Activated CD4-positive, CD25-positive, alpha-beta regulatory T cell treated with anti-CD3 and anti-CD28 coated beads, Interleukin-2, amount 50 U/mL, for 72 hours (primary cell): Measurements from ENCODE around the gene PRSS58.

Experiments
- DNase-seq: peaks from one replicate; pipeline ENCODE4 v3.0.0; 2021

Gene PRSS58, protein sequence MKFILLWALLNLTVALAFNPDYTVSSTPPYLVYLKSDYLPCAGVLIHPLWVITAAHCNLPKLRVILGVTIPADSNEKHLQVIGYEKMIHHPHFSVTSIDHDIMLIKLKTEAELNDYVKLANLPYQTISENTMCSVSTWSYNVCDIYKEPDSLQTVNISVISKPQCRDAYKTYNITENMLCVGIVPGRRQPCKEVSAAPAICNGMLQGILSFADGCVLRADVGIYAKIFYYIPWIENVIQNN

DNA sequence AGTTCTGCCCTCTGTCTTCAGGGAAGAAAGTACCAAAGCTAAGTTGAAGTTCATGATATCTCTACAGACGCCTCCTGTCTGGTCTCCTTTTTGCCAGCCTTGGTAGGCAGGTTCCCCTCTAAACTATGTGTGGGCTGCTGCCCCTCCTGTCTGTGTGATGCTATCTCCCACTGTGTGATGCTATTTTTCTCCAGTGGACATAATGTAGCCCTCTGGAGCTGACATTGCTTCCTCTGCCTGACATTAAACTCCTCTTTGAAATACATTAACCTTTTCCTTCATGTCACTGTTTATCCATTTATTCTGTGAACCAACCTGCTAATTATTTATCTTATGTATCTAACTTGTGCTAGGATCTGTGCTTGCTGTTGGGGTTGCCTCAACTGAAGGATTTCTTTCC, at the start of gene PRSS58:
PRSS58 (minus strand) TSS at position 101 of the 400 bp plus-strand sequence. CDS start 351 bp downstream, outside the sequence.
- DNase-seq, result no peak

DNA sequence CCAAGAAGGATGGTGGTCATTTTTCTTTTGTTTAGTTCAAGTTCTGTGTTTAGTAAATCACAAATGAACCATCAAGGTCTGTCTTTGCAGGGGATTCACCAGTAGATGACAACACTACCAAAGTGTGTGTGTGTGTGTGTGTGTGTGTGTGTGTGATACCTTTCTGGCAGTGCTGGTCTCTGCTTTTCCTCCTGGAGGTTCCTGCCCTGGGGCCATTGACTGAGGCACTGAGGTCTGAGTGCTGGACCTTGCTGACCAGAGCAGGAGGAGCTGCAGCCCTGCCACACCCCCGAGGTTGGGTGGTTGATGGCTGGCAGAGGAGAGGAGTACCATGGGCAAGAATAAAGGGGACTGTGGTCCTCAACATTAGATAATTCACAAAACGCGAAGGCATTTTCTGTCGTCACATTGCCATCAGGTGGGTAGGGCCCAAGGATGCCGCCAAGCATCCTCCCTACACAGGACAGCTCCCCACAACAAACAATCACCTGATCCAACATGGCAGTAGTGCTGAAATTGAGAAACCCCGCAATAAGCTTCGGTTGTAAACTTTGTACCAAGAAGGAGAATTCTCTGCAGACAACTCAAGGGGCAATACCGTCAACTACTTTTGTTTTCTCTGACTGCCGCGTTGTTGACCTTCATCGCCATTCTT, 49.5 kb upstream of the PRSS58 start:
- DNase-seq, result no peak

DNA sequence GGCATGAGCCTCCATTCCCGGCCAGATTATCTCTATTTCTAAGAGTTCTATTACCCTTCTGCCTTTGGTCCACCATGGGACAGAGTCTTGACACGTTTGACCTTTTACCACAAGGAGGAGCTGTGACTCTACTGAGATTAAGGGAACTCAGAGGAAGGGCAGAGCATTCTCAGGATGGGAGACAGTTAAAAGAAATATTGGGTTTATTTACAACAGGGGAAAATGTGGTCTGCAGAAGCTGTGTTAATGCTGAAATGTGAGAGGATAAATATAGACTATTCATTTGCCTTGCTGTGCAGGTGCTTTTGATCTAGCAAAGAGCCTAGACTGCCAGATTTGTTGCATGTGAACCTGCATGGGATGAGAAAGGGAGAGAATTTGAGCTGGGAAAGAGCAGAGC, 45.8 kb upstream of the PRSS58 start:
- no peak for DNase-seq

DNA sequence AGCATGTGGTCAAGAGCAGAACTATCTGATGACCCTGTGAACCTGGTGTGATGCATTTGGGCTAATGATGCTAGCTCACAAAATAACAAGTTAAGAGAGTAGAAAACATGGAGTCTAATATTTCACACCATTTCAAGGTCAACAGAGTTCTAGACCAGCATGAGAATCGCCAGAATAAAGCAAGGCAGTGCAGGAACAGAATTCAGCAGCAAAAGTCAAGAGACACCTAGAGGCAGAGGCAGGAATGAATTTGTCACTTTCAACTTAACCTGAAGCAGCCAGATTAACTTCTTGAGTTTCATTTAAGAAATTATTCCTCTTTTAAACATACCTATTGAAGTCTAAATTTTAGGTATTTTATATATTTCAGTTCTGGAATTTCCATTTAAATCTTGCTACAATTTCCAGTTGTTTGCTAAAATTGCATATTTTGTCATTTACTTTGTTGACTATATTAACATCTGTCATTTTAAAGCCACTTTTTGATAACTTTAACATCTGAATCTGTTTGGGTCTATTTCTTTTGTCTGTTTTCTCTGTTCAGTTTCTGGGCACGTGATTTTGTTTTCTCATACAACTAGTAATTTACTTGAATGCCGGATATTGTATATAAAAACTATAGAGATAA, 44.2 kb upstream of the PRSS58 start:
- no peak for DNase-seq

DNA sequence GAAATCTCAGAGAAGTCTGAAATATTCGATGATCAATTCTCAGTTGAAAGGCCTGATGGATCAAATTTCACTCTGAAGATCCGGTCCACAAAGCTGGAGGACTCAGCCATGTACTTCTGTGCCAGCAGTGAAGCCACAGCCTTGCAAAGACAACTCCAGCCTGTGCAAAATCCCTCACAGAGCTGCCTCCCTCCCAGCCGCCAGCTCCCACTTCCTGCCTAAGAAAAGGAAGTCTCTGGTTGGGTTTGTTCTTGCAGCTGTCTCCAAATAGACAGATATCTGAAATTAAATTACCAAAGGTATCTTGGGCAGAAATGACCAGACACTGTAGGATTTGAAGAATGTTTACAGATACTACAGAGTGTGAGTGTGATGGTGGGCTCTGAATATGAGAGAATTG, 43.4 kb upstream of the PRSS58 start:
- no peak for DNase-seq

DNA sequence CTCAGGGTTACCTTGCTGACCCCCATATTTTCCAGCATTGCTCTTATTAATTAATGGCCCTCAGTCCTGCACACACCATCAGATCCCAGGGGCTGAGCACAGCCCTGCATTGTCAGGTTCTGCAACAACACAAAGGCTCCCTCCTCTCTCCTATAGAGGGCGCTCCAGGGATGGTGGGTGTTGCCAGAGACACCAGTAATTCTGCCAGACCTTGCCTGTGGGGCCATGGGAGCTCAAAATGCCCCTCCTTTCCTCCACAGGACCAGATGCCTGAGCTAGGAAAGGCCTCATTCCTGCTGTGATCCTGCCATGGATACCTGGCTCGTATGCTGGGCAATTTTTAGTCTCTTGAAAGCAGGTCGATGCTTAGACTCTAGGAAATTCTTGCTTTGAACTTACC, 42.8 kb upstream of the PRSS58 start:
- no peak for DNase-seq

DNA sequence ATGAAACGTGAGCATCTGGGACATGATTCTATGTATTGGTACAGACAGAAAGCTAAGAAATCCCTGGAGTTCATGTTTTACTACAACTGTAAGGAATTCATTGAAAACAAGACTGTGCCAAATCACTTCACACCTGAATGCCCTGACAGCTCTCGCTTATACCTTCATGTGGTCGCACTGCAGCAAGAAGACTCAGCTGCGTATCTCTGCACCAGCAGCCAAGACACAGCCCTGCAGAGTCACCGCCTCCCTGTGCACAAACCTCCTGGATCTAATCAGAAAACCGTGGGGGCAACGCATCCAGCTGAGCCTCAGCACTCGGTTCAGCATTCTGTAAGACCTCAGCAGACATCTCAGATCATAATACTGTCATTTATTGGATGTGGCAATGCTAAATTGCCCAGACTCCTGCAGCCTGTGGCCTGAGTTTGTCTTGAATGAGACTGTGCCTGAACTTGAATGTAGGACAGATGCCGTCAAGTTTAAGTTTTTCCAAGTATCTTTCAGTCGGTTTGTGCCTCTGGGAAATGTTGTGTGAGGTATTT, 41.5 kb upstream of the PRSS58 start:
- no peak for DNase-seq

DNA sequence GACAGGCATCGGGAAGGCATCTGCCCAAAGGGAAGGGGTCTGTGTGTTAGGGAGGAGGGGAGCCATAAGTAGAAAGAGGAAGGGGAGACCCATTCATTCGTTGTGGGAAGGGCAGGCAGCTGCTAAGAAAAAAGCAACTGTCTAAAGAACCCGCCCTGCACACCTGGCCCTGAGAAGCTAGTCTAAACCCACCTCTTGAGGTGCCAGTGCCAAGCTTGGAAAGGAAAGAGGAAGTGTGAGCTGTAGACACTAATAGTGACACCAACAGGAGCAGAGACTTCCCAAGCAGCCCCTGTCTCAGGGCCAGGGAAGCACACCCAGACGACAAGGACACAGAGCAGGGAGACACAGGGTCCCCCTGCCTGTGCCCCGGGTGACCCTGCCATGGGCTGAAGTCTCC, 40.8 kb upstream of the PRSS58 start:
- no peak for DNase-seq

DNA sequence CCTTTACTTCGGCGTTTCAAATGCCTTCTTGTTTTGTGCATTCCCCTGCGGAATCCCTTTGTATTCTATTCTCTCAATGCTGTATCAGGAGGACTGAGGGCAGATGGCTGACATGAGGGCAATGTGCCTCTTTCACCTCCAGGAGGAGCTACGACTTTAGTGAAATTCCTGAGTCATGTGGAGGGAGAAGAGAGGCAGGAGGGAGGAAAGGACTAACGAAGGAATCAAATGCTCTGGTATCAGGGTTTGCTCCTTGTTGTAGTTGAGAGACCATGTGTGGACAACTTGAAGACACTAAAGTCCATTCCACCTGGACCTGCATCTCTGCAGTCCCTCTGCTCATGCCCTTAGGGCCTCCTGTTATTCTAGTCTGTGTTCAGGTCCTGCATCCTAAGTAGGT, 40.2 kb upstream of the PRSS58 start:
- DNase-seq, result no peak

DNA sequence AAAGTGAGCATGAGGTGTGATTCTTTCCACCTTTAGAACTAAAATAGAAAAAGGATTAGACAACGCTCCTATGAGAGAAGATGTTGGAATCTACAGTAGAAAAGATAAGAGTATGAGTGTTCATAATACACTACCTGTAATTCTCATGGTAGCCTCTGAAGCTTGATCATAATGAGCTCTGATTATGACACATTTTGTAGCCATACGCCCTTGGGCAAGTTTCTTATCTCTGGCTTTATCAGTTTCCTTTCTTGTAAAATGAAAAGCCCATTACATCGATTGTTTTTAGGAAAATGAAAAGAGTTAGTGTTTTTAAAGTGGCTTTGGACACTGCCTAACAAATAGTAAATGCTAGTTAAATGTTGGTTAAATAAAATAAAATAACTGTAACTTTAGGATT, 22.4 kb upstream of the PRSS58 start:
- DNase-seq, result no peak

DNA sequence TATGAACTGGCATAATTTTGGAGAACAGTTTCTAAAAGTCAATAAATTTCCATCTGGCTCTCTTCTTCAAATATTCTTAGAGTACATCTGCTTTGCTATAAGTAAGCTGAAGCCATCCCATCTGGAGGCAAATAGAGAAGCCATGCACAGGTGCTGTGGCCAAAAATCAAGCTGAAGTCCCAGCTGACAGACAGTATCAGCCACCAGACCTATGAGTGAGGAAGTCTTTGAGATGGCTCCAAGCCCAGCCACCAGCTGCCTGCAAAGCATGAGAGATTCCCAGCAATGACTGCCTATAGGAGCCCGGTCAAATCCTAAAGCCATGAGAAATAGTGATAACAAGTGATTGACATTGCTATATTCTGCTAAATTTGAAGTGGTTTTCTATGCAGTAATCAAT, 21.7 kb upstream of the PRSS58 start:
- no peak for DNase-seq

DNA sequence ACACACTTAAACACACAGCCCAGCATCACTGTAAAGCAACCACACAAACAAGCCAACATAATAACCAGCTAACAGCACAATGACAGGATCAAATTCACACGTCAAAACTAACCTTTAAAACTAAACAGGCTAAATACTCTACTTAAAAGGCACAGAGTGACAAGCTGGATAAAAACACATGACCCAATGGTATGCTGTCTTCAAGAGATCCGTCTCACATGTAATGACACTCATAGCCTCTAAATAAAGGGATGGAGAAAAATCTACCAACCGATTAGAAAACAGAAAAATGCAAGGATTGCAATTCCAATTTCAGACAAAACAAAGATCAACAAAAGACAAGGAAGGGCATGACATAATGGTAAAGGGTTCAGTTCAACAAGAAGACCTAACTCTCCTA, 17.2 kb upstream of the PRSS58 start:
- DNase-seq, result no peak

DNA sequence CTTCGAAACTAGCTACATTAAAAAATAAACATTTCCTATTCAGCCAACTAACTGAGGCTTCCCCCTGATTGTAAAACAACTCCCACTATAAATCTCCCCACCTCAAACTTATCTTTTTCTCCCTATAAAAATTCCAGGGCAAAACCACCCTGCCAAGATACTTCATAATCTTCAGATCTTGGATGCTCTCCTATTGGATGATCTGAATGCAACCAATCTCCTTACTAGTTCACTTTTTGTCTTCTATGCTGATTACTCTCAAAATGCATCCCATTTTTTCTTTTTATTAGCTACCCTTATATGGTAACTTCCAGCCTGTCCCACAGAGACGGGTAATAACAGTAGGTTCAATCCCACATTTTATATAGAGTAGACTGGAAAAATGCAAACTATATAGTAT, 15.0 kb upstream of the PRSS58 start:
- DNase-seq, result no peak

DNA sequence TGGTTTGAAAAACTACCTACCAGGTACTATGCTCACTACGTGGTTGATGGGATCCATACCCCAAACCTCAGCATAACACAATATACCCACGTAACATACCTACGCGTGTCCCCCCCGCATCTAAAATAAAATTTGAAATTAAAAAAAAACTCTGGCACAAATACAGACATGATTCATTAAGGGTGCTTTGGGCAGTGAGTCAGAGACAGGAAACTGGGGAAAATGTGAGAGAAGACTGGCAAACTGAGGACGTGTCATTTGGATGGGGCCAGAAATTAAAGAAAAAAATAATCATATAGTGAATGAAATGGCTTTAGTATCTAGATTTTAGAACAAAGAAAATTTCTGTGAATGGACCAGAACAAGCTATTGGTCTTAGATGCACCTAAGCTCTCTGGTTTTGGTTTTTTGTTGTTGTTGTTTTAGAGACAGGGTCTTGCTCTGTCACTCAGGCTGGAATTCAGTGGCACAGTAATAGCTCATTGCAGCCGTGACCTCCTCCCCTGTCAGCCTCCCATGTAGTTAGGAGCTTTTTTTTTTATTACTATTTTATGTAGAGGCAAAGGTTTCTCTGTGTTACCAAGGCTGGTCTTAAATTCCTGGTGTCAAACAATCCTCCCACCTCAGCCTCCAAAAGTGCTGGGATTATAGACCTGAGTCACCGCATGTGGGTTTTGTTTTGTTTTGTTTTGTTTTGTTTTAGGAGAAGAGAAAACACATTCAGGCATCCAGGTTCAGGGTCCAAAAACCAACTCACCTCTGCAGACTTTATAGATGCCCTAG, 5.9 kb upstream of the PRSS58 start:
- DNase-seq, result no peak

DNA sequence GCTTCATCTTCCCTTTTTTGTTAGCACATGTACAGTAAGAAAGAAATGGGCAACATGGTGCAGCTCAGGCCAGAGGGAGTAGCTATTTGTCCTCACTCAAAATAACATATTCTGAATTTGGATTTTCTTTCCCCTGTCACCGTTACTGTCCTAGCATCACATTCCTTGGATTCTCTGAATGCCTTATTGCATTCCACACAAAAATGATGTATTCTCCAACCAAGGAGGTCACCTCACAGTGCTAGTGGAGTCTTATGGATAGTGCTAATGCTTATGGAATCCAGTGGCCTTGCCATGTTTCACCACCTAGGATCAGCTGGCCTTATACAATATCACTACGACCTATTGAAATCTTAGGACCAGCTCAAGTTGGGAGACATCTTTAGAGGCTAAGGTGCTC, 7.2 kb downstream of the PRSS58 start:
- no peak for DNase-seq

DNA sequence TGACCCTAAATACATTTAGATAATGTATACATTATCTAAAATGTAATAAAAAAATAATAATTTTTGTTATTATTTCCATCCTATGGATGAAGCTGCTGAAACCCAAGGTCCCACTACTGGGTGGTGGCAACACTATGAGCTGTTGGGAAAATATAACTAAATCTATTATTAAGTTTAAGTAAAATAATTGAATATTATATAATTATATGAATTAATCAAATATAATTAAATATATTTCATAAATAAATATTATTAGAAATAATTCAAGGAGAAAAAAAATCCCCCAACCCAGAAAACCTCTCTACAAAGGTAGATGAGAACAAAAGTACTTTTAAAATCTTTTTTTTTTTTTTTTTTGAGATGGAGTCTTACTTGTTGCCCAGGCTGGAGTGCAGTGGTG, 7.9 kb downstream of the PRSS58 start:
- no peak for DNase-seq

DNA sequence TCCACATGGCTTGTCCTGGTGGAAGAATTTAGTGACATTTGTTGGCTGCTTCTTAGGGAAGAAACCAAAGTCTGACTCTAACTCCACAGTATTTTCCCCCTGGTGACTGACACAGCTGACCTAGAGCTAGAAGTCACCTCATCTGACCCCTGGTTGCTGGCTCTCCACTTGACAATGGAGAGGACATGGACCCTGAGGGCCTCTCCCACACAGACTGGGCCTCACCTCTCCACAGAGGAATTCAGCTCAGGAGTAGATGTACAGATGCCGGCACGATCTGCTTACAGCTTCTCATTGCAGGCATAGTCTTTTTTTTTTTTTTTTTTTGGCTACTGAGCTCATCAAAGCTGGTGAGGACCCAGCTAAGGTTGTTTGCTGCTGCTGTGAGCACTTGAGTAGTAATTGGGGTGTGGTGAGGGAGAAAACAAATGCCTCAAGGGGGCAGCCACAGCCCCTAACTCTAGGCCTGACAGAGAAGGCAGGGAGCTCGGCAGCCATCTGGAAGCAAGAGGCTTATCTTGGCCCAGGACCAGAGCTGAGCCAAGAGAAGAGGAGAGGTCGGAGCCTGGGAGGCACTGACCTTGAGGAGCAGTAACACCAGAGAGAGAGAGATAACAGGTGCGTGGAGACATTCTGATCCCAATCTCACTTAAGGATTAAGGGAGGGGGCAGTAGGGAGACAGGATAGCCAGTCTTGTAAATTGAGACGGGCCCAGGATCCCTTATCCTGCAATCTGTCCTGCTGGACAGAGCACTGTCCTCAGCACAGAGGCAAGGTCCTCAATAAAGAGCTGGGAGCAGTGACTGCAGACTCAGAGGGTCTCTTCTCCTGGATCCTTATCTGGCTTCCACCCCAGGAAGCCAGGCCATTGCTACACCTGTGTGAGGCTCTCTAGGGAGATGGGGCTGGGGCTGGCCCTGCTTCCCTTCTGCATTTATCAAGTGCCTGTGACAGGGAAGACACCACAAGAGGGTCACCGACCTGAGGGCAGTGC, 9.4 kb downstream of the PRSS58 start:
- DNase-seq, result no peak

DNA sequence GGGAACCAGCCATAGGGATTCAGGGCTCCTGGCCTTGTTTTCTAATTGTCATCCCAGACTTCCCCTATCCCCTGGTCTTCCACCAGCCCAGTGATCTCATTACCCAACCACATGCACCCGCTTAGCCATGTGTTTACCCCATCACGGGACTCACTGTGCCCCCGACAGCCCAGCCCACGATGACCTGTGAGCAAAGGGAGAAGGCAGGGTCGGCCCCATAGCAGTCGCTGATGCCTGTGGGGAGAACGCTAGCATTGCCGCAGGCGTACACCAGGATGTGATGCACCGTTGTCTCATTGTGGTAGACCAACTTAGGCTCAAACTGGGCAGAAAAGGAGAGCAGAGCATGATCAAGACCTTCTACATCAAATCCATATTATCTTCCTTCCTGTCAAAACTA, 14.0 kb downstream of the PRSS58 start:
- no peak for DNase-seq

DNA sequence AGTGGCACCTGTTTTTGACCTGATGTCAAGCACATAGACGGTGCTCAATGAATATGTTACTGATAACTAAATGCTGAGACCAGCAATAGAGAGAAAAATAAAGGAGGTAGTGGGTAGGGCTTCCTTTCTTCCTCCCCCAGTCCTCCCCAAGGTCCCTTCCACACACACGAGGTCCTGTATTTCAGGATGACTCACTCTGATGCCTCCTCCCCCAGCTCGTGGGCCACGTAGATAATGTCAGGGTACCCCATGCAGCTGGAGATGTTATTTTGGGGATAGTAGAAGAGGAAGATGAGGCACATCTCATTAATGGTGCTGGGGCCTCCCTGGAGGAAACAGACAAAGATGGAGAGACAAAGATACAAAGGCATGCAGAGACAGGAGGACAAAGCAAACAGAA, 17.3 kb downstream of the PRSS58 start:
- no peak for DNase-seq

DNA sequence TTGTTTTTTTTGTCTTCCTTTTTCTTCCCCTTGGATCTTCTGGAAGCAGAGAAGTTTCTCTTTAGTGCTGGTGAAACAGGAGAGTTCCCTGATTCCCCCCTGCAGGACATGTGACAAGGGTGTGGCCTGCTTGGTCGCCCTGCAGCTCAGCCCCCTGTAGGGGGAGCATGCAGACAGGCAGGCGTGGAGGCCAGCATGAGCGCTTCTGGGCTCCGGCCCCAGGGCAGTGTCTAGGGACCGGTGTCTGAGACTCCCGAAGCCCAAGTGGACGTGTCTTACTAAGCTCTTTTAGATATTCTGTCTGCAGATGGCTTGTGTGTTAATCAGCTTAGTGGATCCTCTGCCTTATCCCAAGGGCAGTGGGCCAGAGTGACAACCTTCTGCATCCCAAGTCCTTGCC, 26.1 kb downstream of the PRSS58 start:
- no peak for DNase-seq

DNA sequence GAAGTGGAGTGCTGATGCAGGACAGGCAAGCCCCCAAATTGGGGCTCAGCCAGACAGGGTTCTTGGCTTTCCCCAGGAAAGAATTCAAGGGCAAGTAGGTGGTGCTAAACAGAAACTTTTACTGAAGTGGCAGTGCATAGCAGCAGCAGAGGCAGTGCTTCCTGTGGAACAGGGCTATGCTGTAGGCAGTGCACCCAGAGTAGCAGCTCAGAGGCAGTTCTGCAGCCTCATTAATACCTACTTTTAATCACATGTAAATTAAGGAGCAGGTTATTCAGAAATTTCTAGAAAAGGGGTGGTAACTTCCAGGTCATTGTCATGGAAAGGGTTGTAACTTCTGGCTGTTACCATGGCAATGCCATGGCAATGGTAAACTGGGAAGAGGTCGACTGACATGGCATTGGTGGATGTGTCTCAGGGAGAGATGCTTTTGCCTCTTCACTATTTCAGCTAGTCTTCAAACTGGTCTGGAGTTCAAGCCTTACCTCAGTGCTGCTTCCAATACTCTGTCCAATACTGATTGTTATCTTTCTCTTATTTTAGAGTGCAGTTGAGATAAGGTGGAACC, 29.2 kb downstream of the PRSS58 start:
- no peak for DNase-seq
